ENCODE data around the gene KCNIP4. TPM values are rescaled to one million over a fixed set of nuclear protein-coding genes. Genes with fewer than 3 reads are reported as not detected.

KCNIP4 gene
- total and polyA plus RNA-seq, 12 donors, result 0.44 to 4.1 (median 1.6) TPM

- Histone ChIP-seq H3K4me3 (no peak overlapping the region), H3K27ac (no peak overlapping the region), H3K36me3 (replicated peaks in 1 of 2) (no peaks in the 10 kb centered on the region), H3K9me3 (replicated peaks in 1 of 3) (no peaks in the 10 kb centered on the region), H3K27me3 (no peaks in the 10 kb centered on the region), H3K4me1 (replicated peaks in 1 of 2) (no peaks in the 10 kb centered on the region)
- DNase-seq, result no peak
- WGBS, 4 donors, result 65 to 81% (median 76%) methylated on average over 3 of the region's 3 CpGs
- intact Hi-C loops (cut with DNase I), result no loop called here
- TF ChIP-seq CTCF (IDR thresholded peaks at IDR 0.05), result no peak
- TF ChIP-seq POLR2A (IDR thresholded peaks at IDR 0.05), result no peak
Measured at GRCh38 chr4:21555083-21555482, 393.5 kb downstream of the KCNIP4 start.

DNA sequence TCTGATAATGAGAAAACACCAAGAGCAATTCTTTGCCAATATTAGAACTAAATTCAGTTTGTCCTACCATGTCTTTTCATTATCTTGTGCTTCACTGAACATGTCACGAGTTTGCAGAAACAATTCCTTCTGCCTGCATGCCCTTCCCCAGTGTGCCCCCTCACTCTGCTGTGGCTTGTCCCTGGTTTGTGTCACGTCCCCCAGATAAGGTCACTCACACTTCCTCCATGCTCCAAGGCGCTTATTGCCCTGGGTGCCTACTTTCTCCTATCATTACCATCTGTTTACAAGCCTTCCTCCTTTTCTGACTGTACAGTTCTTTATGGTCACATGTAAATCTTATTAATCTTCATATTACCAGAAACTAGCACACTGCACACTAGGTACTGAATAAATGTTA is 394.1 kb downstream of the KCNIP4 start:
- DNase-seq, result no peak
- H3K9me3 ChIP-seq (replicated peaks in 1 of 3), result no peaks in the 10 kb centered on the region
- WGBS, 4 donors, result 49 to 64% (median 57%) methylated on average over 3 of the region's 3 CpGs
- intact Hi-C loops (cut with DNase I), result no loop called here
- no peak overlapping the region for H3K4me3 ChIP-seq
- H3K36me3 ChIP-seq (replicated peaks in 1 of 2), result no peaks in the 10 kb centered on the region
- no peaks in the 10 kb centered on the region for H3K27me3 ChIP-seq
- TF ChIP-seq CTCF (IDR thresholded peaks at IDR 0.05) (no peak), POLR2A (IDR thresholded peaks at IDR 0.05) (no peak)
- H3K27ac ChIP-seq, result no peak overlapping the region
- no peaks in the 10 kb centered on the region for H3K4me1 ChIP-seq (replicated peaks in 1 of 2)

DNA sequence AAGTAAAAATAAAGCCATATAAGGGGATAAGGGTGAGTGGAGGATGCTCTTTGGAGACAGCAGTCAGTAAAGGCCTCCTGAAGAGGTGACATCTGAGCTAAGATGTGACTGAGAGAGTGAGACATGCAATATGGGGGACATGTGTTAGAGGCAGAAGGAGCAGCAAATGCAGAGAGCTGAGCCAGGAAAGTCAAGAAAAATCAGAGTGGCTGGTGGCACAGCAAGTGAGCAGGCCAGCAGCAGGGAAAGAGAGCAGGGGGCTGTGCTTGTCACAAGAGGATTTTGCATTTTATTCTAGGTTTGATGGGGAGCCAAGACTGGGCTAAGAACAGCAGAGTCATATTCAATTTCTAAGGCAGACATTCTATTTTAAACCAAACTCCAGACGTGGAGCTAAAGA is 394.5 kb downstream of the KCNIP4 start:
- TF ChIP-seq POLR2A (IDR thresholded peaks at IDR 0.05), result no peak
- TF ChIP-seq CTCF (IDR thresholded peaks at IDR 0.05), result no peak
- Histone ChIP-seq H3K4me1 (replicated peaks in 1 of 2) (no peaks in the 10 kb centered on the region), H3K36me3 (replicated peaks in 1 of 2) (no peaks in the 10 kb centered on the region), H3K27ac (no peak overlapping the region), H3K4me3 (no peak overlapping the region), H3K9me3 (replicated peaks in 1 of 3) (no peaks in the 10 kb centered on the region), H3K27me3 (no peaks in the 10 kb centered on the region)
- no peak for DNase-seq
- WGBS, 4 donors, result 44 to 67% (median 53%) methylated on average over 1 of the region's 1 CpG
- intact Hi-C loops (cut with DNase I), result no loop called here

- Histone ChIP-seq H3K27ac (no peak overlapping the region), H3K27me3 (no peaks in the 10 kb centered on the region), H3K36me3 (replicated peaks in 1 of 2) (no peaks in the 10 kb centered on the region), H3K4me1 (replicated peaks in 1 of 2) (no peaks in the 10 kb centered on the region), H3K4me3 (no peak overlapping the region), H3K9me3 (replicated peaks in 1 of 3) (no peaks in the 10 kb centered on the region)
- no peak for DNase-seq
- 36 to 50% (median 41%) methylated on average over 1 of the region's 1 CpG for WGBS, 4 donors
- intact Hi-C loops (cut with DNase I), result no loop called here
- no peak for TF ChIP-seq CTCF (IDR thresholded peaks at IDR 0.05)
- no peak for TF ChIP-seq POLR2A (IDR thresholded peaks at IDR 0.05)
Measured at GRCh38 chr4:21552455-21552854, 396.1 kb downstream of the KCNIP4 start.
